HCT116 (cell line): Measurements from ENCODE around the gene PRKAG2. TPM values are rescaled to one million over a fixed set of nuclear protein-coding genes. Genes with fewer than 3 reads are reported as not detected.

Source experiments
- ATAC-seq: fragments of 200-7000 bp; cut with Tn5 transposase; 2 replicates; pipeline ENCODE4 v1.9.1; 2020; ENCODE audit warnings: mild to moderate bottlenecking, moderate library complexity
- BruUV-seq: library from RNA; stranded (reverse); fragments of 400-500 nt; replicated peaks from 2 replicates; lab custom pipeline; 2021; lab: Mats Ljungman, UMichigan
- CTCF ChIA-PET: fragments of 300-600 bp; sonication (Branson Sonifier 250); formaldehyde crosslinking; loops from one replicate; lab custom pipeline; 2021; ENCODE audit warnings: antibody characterized with exemption; lab: Charles Lee
- POLR2A ChIA-PET: fragments of 300-600, 350-600 bp; sonication (Branson Sonifier 250); formaldehyde crosslinking; loops from one replicate; lab custom pipeline; 2021; ENCODE audit warnings: antibody characterized with exemption; lab: Charles Lee
- RAD21 ChIA-PET, 2 experiments: fragments of 300-600 bp; sonication (Branson Sonifier 250); formaldehyde crosslinking; loops; one replicate each; lab custom pipeline; 2023; ENCODE audit warnings: low total read pairs in 2 of 2; ENCODE audit not compliant: uncharacterized antibody in 2 of 2, unreplicated experiment in 2 of 2, low non-redundant PET in 1 of 2; lab: Charles Lee
- DNase-seq: peaks from one replicate; pipeline ENCODE4 v3.0.0-alpha.2; 2010; ENCODE audit warnings: low read depth, low spot score
- H2AFZ ChIP-seq: fragments of 200-600 bp; shearing (Covaris generic), sonication (generic); 2 replicates; pipeline ENCODE4 v1.6.1; 2017; ENCODE audit warnings: low read depth, mixed run types, mixed read lengths, antibody characterized with exemption, low read length; ENCODE audit not compliant: poor library complexity, severe bottlenecking
- H3K27ac ChIP-seq: 2 replicates; pipeline ENCODE4 v1.5.1; 2012; ENCODE audit warnings: low read depth, low read length
- H3K27me3 ChIP-seq: fragments of 200-600 bp; sonication (generic); 2 replicates; pipeline ENCODE4 v1.6.1; 2016; ENCODE audit warnings: mixed run types, low read length, mixed read lengths; ENCODE audit not compliant: insufficient read depth
- H3K36me3 ChIP-seq, 2 experiments: fragments of 200-500 bp in 1 of 2; fragments of 200-600 bp in 1 of 2; sonication (Bioruptor generic) in 1 of 2; sonication (generic) in 1 of 2; 2 replicates each; pipeline versions ENCODE4 v1.5.1 to v1.6.1; 2014 to 2016; ENCODE audit warnings: low read length in 2 of 2, inconsistent platforms in 1 of 2, mixed read lengths in 1 of 2, mixed run types in 1 of 2; ENCODE audit not compliant: insufficient read depth in 2 of 2, control insufficient read depth in 1 of 2
- H3K4me1 ChIP-seq, 2 experiments: fragments of 200-600 bp in 1 of 2; sonication (generic) in 1 of 2; 2 replicates each; pipeline versions ENCODE4 v1.5.1 to v1.6.1; 2012 to 2017; ENCODE audit warnings: low read length in 2 of 2, inconsistent platforms in 1 of 2, mild to moderate bottlenecking in 1 of 2, mixed read lengths in 1 of 2, mixed run types in 1 of 2, moderate library complexity in 1 of 2; ENCODE audit not compliant: insufficient read depth in 2 of 2, control insufficient read depth in 1 of 2
- H3K4me2 ChIP-seq: fragments of 200-600 bp; sonication (generic); 2 replicates; pipeline ENCODE4 v1.6.1; 2017; ENCODE audit warnings: mixed run types, low read length, mixed read lengths
- H3K4me3 ChIP-seq, 2 experiments: fragments of 200-600 bp in 1 of 2; sonication (generic) in 1 of 2; replicated peaks in 1 of 2; 2 replicates each; pipeline ENCODE4 v1.5.1; 2011 to 2016; ENCODE audit warnings: low read length in 2 of 2, control low read depth in 1 of 2, low read depth in 1 of 2, mild to moderate bottlenecking in 1 of 2, mixed read lengths in 1 of 2, mixed run types in 1 of 2
- H3K79me2 ChIP-seq: fragments of 200-600 bp; sonication (generic); 2 replicates; pipeline ENCODE4 v1.6.1; 2017; ENCODE audit warnings: mild to moderate bottlenecking, mixed run types, low read length, moderate library complexity, mixed read lengths; ENCODE audit not compliant: insufficient read depth
- H3K9ac ChIP-seq: fragments of 200-600 bp; sonication (generic); 2 replicates; pipeline ENCODE4 v1.6.1; 2016; ENCODE audit warnings: low read length, mixed read lengths
- H3K9me2 ChIP-seq: fragments of 200-600 bp; sonication (generic), shearing (Covaris generic); 2 replicates; pipeline ENCODE4 v1.6.1; 2017; ENCODE audit warnings: mixed run types, mild to moderate bottlenecking, moderate library complexity; ENCODE audit not compliant: insufficient read depth
- H3K9me3 ChIP-seq, 2 experiments: fragments of 200-500 bp in 1 of 2; fragments of 200-600 bp in 1 of 2; sonication (Bioruptor generic) in 1 of 2; sonication (generic) in 1 of 2; 2 replicates each; pipeline ENCODE4 v1.6.1; 2014 to 2017; ENCODE audit warnings: low read length in 2 of 2, mixed read lengths in 2 of 2, inconsistent platforms in 1 of 2, low read depth in 1 of 2, mild to moderate bottlenecking in 1 of 2, mixed run types in 1 of 2, moderate library complexity in 1 of 2; ENCODE audit not compliant: control insufficient read depth in 1 of 2, insufficient read depth in 1 of 2
- H4K20me1 ChIP-seq: fragments of 200-600 bp; sonication (generic), shearing (Covaris generic); 2 replicates; pipeline ENCODE4 v1.6.1; 2017; ENCODE audit warnings: mixed run types, mild to moderate bottlenecking, moderate library complexity; ENCODE audit not compliant: insufficient read depth
- CEBPB ChIP-seq: IDR thresholded peaks from 2 replicates; pipeline ENCODE4 v1.6.1; 2012; ENCODE audit warnings: low read depth
- EGR1 ChIP-seq: IDR thresholded peaks from 2 replicates; pipeline ENCODE4 v1.6.1; 2012; ENCODE audit warnings: low read depth
- ELF1 ChIP-seq: IDR thresholded peaks from 2 replicates; pipeline ENCODE4 v1.6.1; 2012; ENCODE audit warnings: low read depth, borderline replicate concordance
- FOSL1 ChIP-seq: IDR thresholded peaks from 2 replicates; pipeline ENCODE4 v1.6.1; 2012; ENCODE audit warnings: low read depth
- JUND ChIP-seq: IDR thresholded peaks from 2 replicates; pipeline ENCODE4 v1.6.1; 2012
- POLR2A ChIP-seq: IDR thresholded peaks from 2 replicates; pipeline ENCODE4 v1.7.0; 2011; ENCODE audit warnings: borderline replicate concordance; ENCODE audit not compliant: insufficient read depth, insufficient read length; ENCODE audit errors: extremely low read depth
- RAD21 ChIP-seq: IDR thresholded peaks from 2 replicates; pipeline ENCODE4 v1.6.1; 2012; ENCODE audit warnings: low read depth, mild to moderate bottlenecking
- SIN3A ChIP-seq: IDR thresholded peaks from 2 replicates; pipeline ENCODE4 v1.6.1; 2012; ENCODE audit warnings: low read depth
- SP1 ChIP-seq: IDR thresholded peaks from 2 replicates; pipeline ENCODE4 v1.6.1; 2012; ENCODE audit warnings: low read depth
- SRF ChIP-seq: IDR thresholded peaks from 2 replicates; pipeline ENCODE4 v1.6.1; 2012; ENCODE audit warnings: low read depth
- TCF7L2 ChIP-seq: IDR thresholded peaks from 2 replicates; pipeline ENCODE4 v1.7.0; 2011; ENCODE audit warnings: borderline replicate concordance, inconsistent platforms; ENCODE audit not compliant: insufficient read depth, insufficient read length; ENCODE audit errors: extremely low read depth
- YY1 ChIP-seq: IDR thresholded peaks from 2 replicates; pipeline ENCODE4 v1.6.1; 2011; ENCODE audit warnings: low read length, low read depth, moderate library complexity, mild to moderate bottlenecking; ENCODE audit not compliant: insufficient replicate concordance; ENCODE audit errors: extremely low read depth
- ZNF274 ChIP-seq: fragments of 200-500 bp; sonication (Bioruptor generic); IDR thresholded peaks from 2 replicates; pipeline ENCODE4 v1.6.1; 2014; ENCODE audit warnings: mild to moderate bottlenecking, low read depth, low read length, inconsistent platforms
- intact Hi-C: fragments of 100-400 bp; cut with micrococcal nuclease; formaldehyde crosslinking; loops from 2 replicates; pipeline ENCODE4 v1.10.0; 2022
- total RNA-seq: library from RNA; stranded (reverse); gene quantifications from one replicate; pipeline ENCODE4 v1.2.1, GENCODE V29; 2021; ENCODE audit not compliant: unreplicated experiment
- TF ChIP-seq, protein P1 (sequence below), 3 experiments: fragments of 200-600 bp in 1 of 3; sonication (generic) in 1 of 3; IDR thresholded peaks in 2 of 3; conservative IDR thresholded peaks in 1 of 3; 2 replicates each; pipeline ENCODE4 v1.5.1; 2012 to 2017; ENCODE audit warnings: low read depth in 2 of 3, low read length in 2 of 3, antibody characterized with exemption in 1 of 3, borderline replicate concordance in 1 of 3, control low read depth in 1 of 3, mild to moderate bottlenecking in 1 of 3, mixed read lengths in 1 of 3, mixed run types in 1 of 3, moderate library complexity in 1 of 3; ENCODE audit not compliant: insufficient read depth in 1 of 3
- TF ChIP-seq, protein P2 (sequence below): IDR thresholded peaks from 2 replicates; pipeline ENCODE4 v1.6.1; 2012; ENCODE audit warnings: low read depth
- TF ChIP-seq, protein P3 (sequence below): IDR thresholded peaks from 2 replicates; pipeline ENCODE4 v1.6.1; 2012

PRKAG2 gene
- total RNA-seq, 1 experiment from 2014 or later, result 23.6 TPM

DNA sequence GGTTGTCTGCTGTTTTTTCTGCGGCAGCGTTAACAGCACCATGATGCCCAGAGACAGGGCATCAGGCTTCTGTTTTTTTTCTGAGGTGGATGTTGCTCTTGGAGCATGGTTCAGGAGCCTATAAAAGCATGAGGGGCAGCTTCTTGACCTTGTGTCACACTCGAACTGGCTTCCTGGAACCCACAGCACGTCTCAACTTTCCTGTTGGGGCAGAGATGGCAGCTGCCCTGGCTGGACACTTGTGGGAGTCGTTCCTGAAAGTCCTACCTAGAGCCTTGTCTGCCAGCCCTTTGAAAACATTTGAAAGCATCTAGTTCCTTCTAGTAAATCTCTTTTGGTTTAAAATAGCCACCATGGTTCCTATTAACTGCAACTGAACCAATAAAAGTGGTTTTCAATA is 28.9 kb upstream of the PRKAG2 start:
- TF ChIP-seq ZNF274, result no peak
- no peak for TF ChIP-seq SP1
- TF ChIP-seq JUND, result no peak
- TF ChIP-seq RAD21, result no peak
- no peak for TF ChIP-seq YY1
- TF ChIP-seq SRF, result no peak
- no peak for TF ChIP-seq POLR2A
- Histone ChIP-seq H3K27me3 (peaks cover 16% of the 10 kb centered on the region; the same call in 1 of the 2 replicates), H3K9me2 (no peaks in the 10 kb centered on the region), H3K4me2 (no peak overlapping the region), H3K79me2 (no peaks in the 10 kb centered on the region), H3K4me1 (no peaks in the 10 kb centered on the region), H2AFZ (no peak overlapping the region), H3K27ac (no peak overlapping the region), H3K9me3 (no peaks in the 10 kb centered on the region), H3K4me3 (no peak overlapping the region), H4K20me1 (no peaks in the 10 kb centered on the region), H3K9ac (no peak overlapping the region), H3K36me3 (no peaks in the 10 kb centered on the region)
- ATAC-seq, result no peak
- intact Hi-C loops, result no loop called here
- no peak for DNase-seq
- BruUV-seq, result no TSS peak
- CTCF ChIA-PET, result no interaction called here
- POLR2A ChIA-PET, result no interaction called here
- RAD21 ChIA-PET, result no interaction called here

- Histone ChIP-seq H3K27ac (no peak overlapping the region), H3K27me3 (peaks cover 16% of the 10 kb centered on the region; the same call in 1 of the 2 replicates), H3K9me2 (no peaks in the 10 kb centered on the region), H3K4me1 (no peaks in the 10 kb centered on the region), H3K36me3 (no peaks in the 10 kb centered on the region), H3K79me2 (no peaks in the 10 kb centered on the region), H3K9me3 (no peaks in the 10 kb centered on the region), H3K9ac (no peak overlapping the region), H3K4me3 (no peak overlapping the region), H2AFZ (no peak overlapping the region), H4K20me1 (no peaks in the 10 kb centered on the region), H3K4me2 (no peak overlapping the region)
- BruUV-seq, result no TSS peak
- ChIA-PET CTCF (no interaction called here), RAD21 (no interaction called here), POLR2A (no interaction called here)
- no peak for DNase-seq
- ATAC-seq, result no peak
- intact Hi-C loops, result no loop called here
- TF ChIP-seq POLR2A, result no peak
- TF ChIP-seq, protein P1, sequence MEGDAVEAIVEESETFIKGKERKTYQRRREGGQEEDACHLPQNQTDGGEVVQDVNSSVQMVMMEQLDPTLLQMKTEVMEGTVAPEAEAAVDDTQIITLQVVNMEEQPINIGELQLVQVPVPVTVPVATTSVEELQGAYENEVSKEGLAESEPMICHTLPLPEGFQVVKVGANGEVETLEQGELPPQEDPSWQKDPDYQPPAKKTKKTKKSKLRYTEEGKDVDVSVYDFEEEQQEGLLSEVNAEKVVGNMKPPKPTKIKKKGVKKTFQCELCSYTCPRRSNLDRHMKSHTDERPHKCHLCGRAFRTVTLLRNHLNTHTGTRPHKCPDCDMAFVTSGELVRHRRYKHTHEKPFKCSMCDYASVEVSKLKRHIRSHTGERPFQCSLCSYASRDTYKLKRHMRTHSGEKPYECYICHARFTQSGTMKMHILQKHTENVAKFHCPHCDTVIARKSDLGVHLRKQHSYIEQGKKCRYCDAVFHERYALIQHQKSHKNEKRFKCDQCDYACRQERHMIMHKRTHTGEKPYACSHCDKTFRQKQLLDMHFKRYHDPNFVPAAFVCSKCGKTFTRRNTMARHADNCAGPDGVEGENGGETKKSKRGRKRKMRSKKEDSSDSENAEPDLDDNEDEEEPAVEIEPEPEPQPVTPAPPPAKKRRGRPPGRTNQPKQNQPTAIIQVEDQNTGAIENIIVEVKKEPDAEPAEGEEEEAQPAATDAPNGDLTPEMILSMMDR (IDR thresholded peaks at IDR 0.05 in 2 of 3, conservative IDR thresholded peaks at IDR 0.05 in 1 of 3; ENCODE audit: borderline replicate concordance in 1 of 3, insufficient read depth in 1 of 3, low read depth in 2 of 3, low read length in 2 of 3), result no peak
- TF ChIP-seq EGR1, result no peak
- no peak for TF ChIP-seq ELF1
- no peak for TF ChIP-seq SIN3A
- TF ChIP-seq SRF, result no peak
- TF ChIP-seq TCF7L2, result no peak
- TF ChIP-seq CEBPB, result no peak
- TF ChIP-seq, protein P2, sequence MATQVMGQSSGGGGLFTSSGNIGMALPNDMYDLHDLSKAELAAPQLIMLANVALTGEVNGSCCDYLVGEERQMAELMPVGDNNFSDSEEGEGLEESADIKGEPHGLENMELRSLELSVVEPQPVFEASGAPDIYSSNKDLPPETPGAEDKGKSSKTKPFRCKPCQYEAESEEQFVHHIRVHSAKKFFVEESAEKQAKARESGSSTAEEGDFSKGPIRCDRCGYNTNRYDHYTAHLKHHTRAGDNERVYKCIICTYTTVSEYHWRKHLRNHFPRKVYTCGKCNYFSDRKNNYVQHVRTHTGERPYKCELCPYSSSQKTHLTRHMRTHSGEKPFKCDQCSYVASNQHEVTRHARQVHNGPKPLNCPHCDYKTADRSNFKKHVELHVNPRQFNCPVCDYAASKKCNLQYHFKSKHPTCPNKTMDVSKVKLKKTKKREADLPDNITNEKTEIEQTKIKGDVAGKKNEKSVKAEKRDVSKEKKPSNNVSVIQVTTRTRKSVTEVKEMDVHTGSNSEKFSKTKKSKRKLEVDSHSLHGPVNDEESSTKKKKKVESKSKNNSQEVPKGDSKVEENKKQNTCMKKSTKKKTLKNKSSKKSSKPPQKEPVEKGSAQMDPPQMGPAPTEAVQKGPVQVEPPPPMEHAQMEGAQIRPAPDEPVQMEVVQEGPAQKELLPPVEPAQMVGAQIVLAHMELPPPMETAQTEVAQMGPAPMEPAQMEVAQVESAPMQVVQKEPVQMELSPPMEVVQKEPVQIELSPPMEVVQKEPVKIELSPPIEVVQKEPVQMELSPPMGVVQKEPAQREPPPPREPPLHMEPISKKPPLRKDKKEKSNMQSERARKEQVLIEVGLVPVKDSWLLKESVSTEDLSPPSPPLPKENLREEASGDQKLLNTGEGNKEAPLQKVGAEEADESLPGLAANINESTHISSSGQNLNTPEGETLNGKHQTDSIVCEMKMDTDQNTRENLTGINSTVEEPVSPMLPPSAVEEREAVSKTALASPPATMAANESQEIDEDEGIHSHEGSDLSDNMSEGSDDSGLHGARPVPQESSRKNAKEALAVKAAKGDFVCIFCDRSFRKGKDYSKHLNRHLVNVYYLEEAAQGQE, result no peak
- no peak for TF ChIP-seq SP1
- TF ChIP-seq FOSL1, result no peak
- TF ChIP-seq, protein P3, sequence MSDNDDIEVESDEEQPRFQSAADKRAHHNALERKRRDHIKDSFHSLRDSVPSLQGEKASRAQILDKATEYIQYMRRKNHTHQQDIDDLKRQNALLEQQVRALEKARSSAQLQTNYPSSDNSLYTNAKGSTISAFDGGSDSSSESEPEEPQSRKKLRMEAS, result no peak
- no peak for TF ChIP-seq ZNF274
Measured at GRCh38 chr7:151905353-151905752, 28.4 kb upstream of the PRKAG2 start.
